GM19467 (cell line): ENCODE measurements around the gene TRANK1.
"Not testable (repeated sequence)": the region's sequence is repeated elsewhere in the genome, so short reads cannot be mapped to it uniquely, and the experiment has no call there.

ENCODE experiments used
- ATAC-seq: cut with Tn5 transposase; IDR thresholded peaks from one replicate; pipeline ENCODE4 v1.9.1; 2021; ENCODE audit warnings: mild to moderate bottlenecking, moderate library complexity; ENCODE audit not compliant: unreplicated experiment

TRANK1 gene

GRCh38 chr3:36923523-36923943 is 21.3 kb downstream of the TRANK1 start:
- ATAC-seq: no peak

- ATAC-seq: no peak
These were observed 23.8 kb downstream of the TRANK1 start for GRCh38 chr3:36920884-36921567.

GRCh38 chr3:36919439-36920160 is 25.3 kb downstream of the TRANK1 start:
- no peak for ATAC-seq

- ATAC-seq: peak; percentile 74
These were observed 26.8 kb downstream of the TRANK1 start for GRCh38 chr3:36918050-36918449.

GRCh38 chr3:36911990-36912804 is 32.7 kb downstream of the TRANK1 start:
- peak; percentile 92 for ATAC-seq

GRCh38 chr3:36909666-36910065 is 35.2 kb downstream of the TRANK1 start:
- no peak for ATAC-seq

GRCh38 chr3:36909181-36909580 is 35.7 kb downstream of the TRANK1 start:
- ATAC-seq: no peak

GRCh38 chr3:36908647-36909180 is 36.1 kb downstream of the TRANK1 start:
- ATAC-seq: no peak

GRCh38 chr3:36907911-36908646 is 36.8 kb downstream of the TRANK1 start:
- no peak for ATAC-seq

GRCh38 chr3:36906504-36907149 is 38.2 kb downstream of the TRANK1 start:
- no peak for ATAC-seq

- no peak for ATAC-seq
These were observed 39.3 kb downstream of the TRANK1 start for GRCh38 chr3:36905545-36905944.

GRCh38 chr3:36904641-36905040 is 40.2 kb downstream of the TRANK1 start:
- no peak for ATAC-seq

- not testable (repeated sequence) for ATAC-seq
These were observed 40.8 kb downstream of the TRANK1 start for GRCh38 chr3:36904065-36904464.

GRCh38 chr3:36903119-36903882 is 41.6 kb downstream of the TRANK1 start:
- ATAC-seq: no peak

GRCh38 chr3:36901588-36901987 is 43.3 kb downstream of the TRANK1 start:
- ATAC-seq: no peak

GRCh38 chr3:36900474-36901443 is 44.1 kb downstream of the TRANK1 start:
- ATAC-seq: no peak

GRCh38 chr3:36895496-36896409 is 49.1 kb downstream of the TRANK1 start:
- no peak for ATAC-seq
